ENCODE measurements around the gene RLBP1. TPM values are rescaled to one million over a fixed set of nuclear protein-coding genes. Genes with fewer than 3 reads are reported as not detected.

RLBP1 gene
- total and polyA plus RNA-seq, 10 of the 15 experiments (the other 5 are each of a cell fraction or from before 2014, with no cell fraction given): 0.06 TPM; not detected in 9

GRCh38 chr15:89187986-89188514 is 33.3 kb downstream of the RLBP1 start:
- H3K9me3 ChIP-seq (replicated peaks; ENCODE audit: control insufficient read depth, insufficient read depth, low read length): no peaks in the 10 kb centered on the region
- SMC1A ChIA-PET (ENCODE audit: uncharacterized antibody, unreplicated experiment): interaction anchor here (1.2 kb wide), 1 partner anchor 86 kb away, joined by 3 read pairs; no protein-coding TSS in a partner anchor
- H3K4me3 ChIP-seq: no peak overlapping the region
- no peak for DNase-seq (ENCODE audit: low read depth, low spot score)
- intact Hi-C loops (cut with micrococcal nuclease; ENCODE audit: unreplicated experiment) (no loop called here), in situ Hi-C loops (cut with MboI) (no loop called here)
- TF ChIP-seq CUX1 (IDR thresholded peaks at IDR 0.05; ENCODE audit: insufficient replicate concordance, low read depth, low read length) (no peak), ZBTB40 (IDR thresholded peaks at IDR 0.05; ENCODE audit: borderline replicate concordance) (no peak), KDM1A (IDR thresholded peaks at IDR 0.05; ENCODE audit: borderline replicate concordance) (no peak), EZH2 (IDR thresholded peaks at IDR 0.05; ENCODE audit: borderline replicate concordance, control insufficient read depth, low read depth, low read length) (no peak), RAD21 (IDR thresholded peaks at IDR 0.05; ENCODE audit: insufficient read depth, low read depth, low read length) (no peak), GABPA (IDR thresholded peaks at IDR 0.05; ENCODE audit: low read depth) (no peak)
- no peak overlapping the region for H3K9ac ChIP-seq (ENCODE audit: control insufficient read depth, insufficient read depth, low read length)
- 98% methylated on average over 8 of the region's 8 CpGs for WGBS (ENCODE audit: insufficient coverage, insufficient replicate concordance, low lambda C conversion rate, missing lambda C conversion rate)
- no peaks in the 10 kb centered on the region for H4K20me1 ChIP-seq (ENCODE audit: control insufficient read depth, insufficient read depth)
- FAIRE-seq: no peak
- POLR2A ChIA-PET: no interaction called here
- no TSS peak for BruUV-seq (replicated peaks)
- CTCF ChIA-PET: interaction anchor here (1.0 to 1.8 kb wide), 5 partner anchors 10 to 130 kb away, joined by 3 to 8 read pairs (median 3); no protein-coding TSS in a partner anchor
- no peak overlapping the region for H3K27ac ChIP-seq (ENCODE audit: control insufficient read depth, insufficient read depth)
- no peaks in the 10 kb centered on the region for H3K27me3 ChIP-seq (replicated peaks in 1 of 2; ENCODE audit: control insufficient read depth in 2 of 2, insufficient read depth in 2 of 2, low read length in 1 of 2)
- no peak overlapping the region for H2AFZ ChIP-seq (ENCODE audit: control insufficient read depth, low read depth, low read length)
- no peaks in the 10 kb centered on the region for H3K4me1 ChIP-seq (ENCODE audit: control insufficient read depth, insufficient read depth, low read length)
- no peaks in the 10 kb centered on the region for H3K79me2 ChIP-seq (ENCODE audit: control insufficient read depth, insufficient read depth, low read length)
- RAD21 ChIA-PET (ENCODE audit: unreplicated experiment): no interaction called here
- H3K36me3 ChIP-seq (ENCODE audit: control insufficient read depth in 2 of 2, insufficient read depth in 2 of 2, low read length in 1 of 2): peaks cover 6 to 14% of the 10 kb centered on the region in 2 experiments; a peak in 3 of 4 replicates
- no peak for ATAC-seq
- no peak overlapping the region for H3K4me2 ChIP-seq (ENCODE audit: control insufficient read depth, insufficient read depth)
